Liver (tissue), 9 donors: ENCODE results near the gene FAT2. TPM values are rescaled to one million over a fixed set of nuclear protein-coding genes. Genes with fewer than 3 reads are reported as not detected.

Experiments
- DNase-seq: peaks from one replicate; pipeline ENCODE4 v3.0.0-alpha.2; 2017; ENCODE audit warnings: low spot score
- H3K27ac ChIP-seq, 2 donors: one replicate each; pipeline ENCODE4 v1.7.0; 2013; ENCODE audit warnings: inconsistent platforms in 2 of 2, low read length in 2 of 2, control low read depth in 1 of 2, low read depth in 1 of 2, mild to moderate bottlenecking in 1 of 2
- H3K27me3 ChIP-seq, 4 donors: one replicate each; pipeline versions ENCODE4 v1.6.1 to v1.7.0; 2013; ENCODE audit warnings: low read length in 3 of 4, inconsistent platforms in 1 of 4, mild to moderate bottlenecking in 1 of 4, moderate library complexity in 1 of 4; ENCODE audit not compliant: control insufficient read depth in 4 of 4, insufficient read depth in 4 of 4
- H3K36me3 ChIP-seq, 4 donors: one replicate each; pipeline versions ENCODE4 v1.6.1 to v1.7.0; 2013; ENCODE audit warnings: low read length in 3 of 4, mild to moderate bottlenecking in 3 of 4, low read depth in 1 of 4, moderate library complexity in 1 of 4; ENCODE audit not compliant: control insufficient read depth in 4 of 4, insufficient read depth in 3 of 4
- H3K4me1 ChIP-seq, 4 donors: one replicate each; pipeline versions ENCODE4 v1.6.1 to v1.7.0; 2013; ENCODE audit warnings: low read length in 3 of 4, mild to moderate bottlenecking in 3 of 4, moderate library complexity in 1 of 4; ENCODE audit not compliant: control insufficient read depth in 4 of 4, insufficient read depth in 4 of 4
- H3K4me3 ChIP-seq, 3 donors: one replicate each; pipeline versions ENCODE4 v1.6.1 to v1.7.0; 2013; ENCODE audit warnings: low read length in 3 of 3, control low read depth in 1 of 3, low read depth in 1 of 3, mild to moderate bottlenecking in 1 of 3
- H3K9ac ChIP-seq, 2 donors: one replicate each; pipeline ENCODE4 v1.7.0; 2013; ENCODE audit warnings: low read length in 2 of 2, mild to moderate bottlenecking in 2 of 2, moderate library complexity in 2 of 2, control low read depth in 1 of 2, low read depth in 1 of 2
- H3K9me3 ChIP-seq, 4 donors: one replicate each; pipeline versions ENCODE4 v1.6.1 to v1.7.0; 2013; ENCODE audit warnings: low read length in 3 of 4; ENCODE audit not compliant: control insufficient read depth in 4 of 4
- ATF3 ChIP-seq: IDR thresholded peaks from 2 replicates; pipeline ENCODE4 v1.6.1; 2016; ENCODE audit warnings: antibody characterized with exemption
- CTCF ChIP-seq: fragments of 150-350 bp; IDR thresholded peaks from 2 replicates; pipeline ENCODE4 v1.5.1; 2017; ENCODE audit warnings: improper control_type of control experiment, low read depth, low read length; ENCODE audit not compliant: missing input control
- EGR1 ChIP-seq, 2 donors: IDR thresholded peaks; 2 replicates each; pipeline ENCODE4 v1.6.1; 2016 to 2018; ENCODE audit warnings: antibody characterized with exemption in 2 of 2, low read depth in 2 of 2
- FOXA1 ChIP-seq: IDR thresholded peaks from 2 replicates; pipeline ENCODE4 v1.6.1; 2016; ENCODE audit warnings: antibody characterized with exemption
- FOXA2 ChIP-seq: IDR thresholded peaks from 2 replicates; pipeline ENCODE4 v1.6.1; 2016; ENCODE audit warnings: antibody characterized with exemption
- GABPA ChIP-seq, 2 donors: IDR thresholded peaks in 1 of 2; conservative IDR thresholded peaks in 1 of 2; 2 replicates each; pipeline ENCODE4 v1.6.1; 2016; ENCODE audit warnings: antibody characterized with exemption in 2 of 2, mild to moderate bottlenecking in 1 of 2, moderate library complexity in 1 of 2
- HNF4A ChIP-seq, 2 donors: conservative IDR thresholded peaks; 2 replicates each; pipeline ENCODE4 v1.6.1; 2016; ENCODE audit warnings: antibody characterized with exemption in 2 of 2, mild to moderate bottlenecking in 2 of 2
- HNF4G ChIP-seq: IDR thresholded peaks from 2 replicates; pipeline ENCODE4 v1.6.1; 2016; ENCODE audit warnings: antibody characterized with exemption
- JUND ChIP-seq, 2 donors: IDR thresholded peaks; 2 replicates each; pipeline ENCODE4 v1.6.1; 2016; ENCODE audit warnings: antibody characterized with exemption in 2 of 2
- MAX ChIP-seq: IDR thresholded peaks from 2 replicates; pipeline ENCODE4 v1.6.1; 2016; ENCODE audit warnings: antibody characterized with exemption
- NR2F2 ChIP-seq: IDR thresholded peaks from 2 replicates; pipeline ENCODE4 v1.6.1; 2016; ENCODE audit warnings: antibody characterized with exemption
- RAD21 ChIP-seq, 2 donors: IDR thresholded peaks; 2 replicates each; pipeline ENCODE4 v1.6.1; 2016; ENCODE audit warnings: antibody characterized with exemption in 2 of 2, mild to moderate bottlenecking in 2 of 2
- REST ChIP-seq: IDR thresholded peaks from 2 replicates; pipeline ENCODE4 v1.6.1; 2016; ENCODE audit warnings: antibody characterized with exemption, mild to moderate bottlenecking
- RXRA ChIP-seq, 2 donors: IDR thresholded peaks; 2 replicates each; pipeline ENCODE4 v1.6.1; 2017 to 2018; ENCODE audit warnings: antibody characterized with exemption in 2 of 2, mild to moderate bottlenecking in 1 of 2
- SP1 ChIP-seq: IDR thresholded peaks from 2 replicates; pipeline ENCODE4 v1.6.1; 2018; ENCODE audit warnings: antibody characterized with exemption, mild to moderate bottlenecking
- TAF1 ChIP-seq: conservative IDR thresholded peaks from 2 replicates; pipeline ENCODE4 v1.6.1; 2016; ENCODE audit warnings: antibody characterized with exemption, mild to moderate bottlenecking
- YY1 ChIP-seq: IDR thresholded peaks from 2 replicates; pipeline ENCODE4 v1.6.1; 2016; ENCODE audit warnings: antibody characterized with exemption, mild to moderate bottlenecking
- ZBTB33 ChIP-seq: IDR thresholded peaks from 2 replicates; pipeline ENCODE4 v1.6.1; 2016; ENCODE audit warnings: antibody characterized with exemption
- WGBS: extraction: QIAGEN DNeasy Blood & Tissue Kit; methylation state at CpG from one replicate; pipeline ENCODE4 v1.1.7; 2013; 5-methylcytosine and 5-hydroxymethylcytosine counted together
- polyA plus RNA-seq, 2 donors: library from polyadenylated mRNA; stranded (reverse) in 1 of 2; unstranded in 1 of 2; fragments of 200-250 nt in 1 of 2; fragments of >200 nt in 1 of 2; fragmentation: Nextera tagmentation in 1 of 2; extraction: Ambion mirVana in 1 of 2; gene quantifications; one replicate each; pipeline versions ENCODE4 v1.2.1 to v1.2.3, GENCODE V29; 2013 to 2015
- total RNA-seq, 2 donors: library from RNA; depleted of rRNA; stranded (reverse); fragments of >200 nt; gene quantifications; one replicate each; pipeline ENCODE4 v1.2.3, GENCODE V29; 2014
- donor health status: healthy.
- donor health status: healthy.
- donor health status: healthy.
- donor health status: healthy.
- donor health status: healthy.

The FAT2 gene
- total and polyA plus RNA-seq, 4 donors = under 0.01 to 0.07 TPM; not detected in 2

- Histone ChIP-seq H3K27ac (no peak overlapping the region), H3K4me3 (no peak overlapping the region), H3K9me3 (no peaks in the 10 kb centered on the region), H3K36me3 (no peaks in the 10 kb centered on the region), H3K4me1 (no peaks in the 10 kb centered on the region), H3K27me3 (peaks cover 0 to 3% (median 0%) of the 10 kb centered on the region in 4 donors), H3K9ac (no peak overlapping the region)
- peak; percentile 38 for DNase-seq
- 48% methylated on average over 10 of the region's 10 CpGs for WGBS
- TF ChIP-seq FOXA2 (no peak), JUND (IDR thresholded peaks at IDR 0.05) (no peak), RAD21 (IDR thresholded peaks at IDR 0.05) (no peak), ATF3 (no peak), RXRA (IDR thresholded peaks at IDR 0.05) (no peak), HNF4A (conservative IDR thresholded peaks at IDR 0.05) (no peak), HNF4G (no peak), SP1 (no peak), ZBTB33 (no peak), EGR1 (IDR thresholded peaks at IDR 0.05; ENCODE audit: low read depth in 2 of 2) (no peak)
Measured at GRCh38 chr5:151592855-151593408, 1.8 kb upstream of the FAT2 start.

GRCh38 chr5:151589878-151590570, 1.1 kb downstream of the FAT2 start:
- H3K9ac ChIP-seq = no peak overlapping the region
- H3K9me3 ChIP-seq = no peaks in the 10 kb centered on the region
- WGBS = 81% methylated on average over 6 of the region's 6 CpGs
- no peak overlapping the region for H3K27ac ChIP-seq
- DNase-seq = no peak
- H3K27me3 ChIP-seq = peaks cover 0 to 3% (median 0%) of the 10 kb centered on the region in 4 donors
- H3K4me3 ChIP-seq = no peak overlapping the region
- H3K4me1 ChIP-seq = no peaks in the 10 kb centered on the region
- H3K36me3 ChIP-seq = no peaks in the 10 kb centered on the region
- TF ChIP-seq TAF1 (no peak), YY1 (no peak), ATF3 (no peak), HNF4G (no peak), JUND (IDR thresholded peaks at IDR 0.05) (no peak), RAD21 (IDR thresholded peaks at IDR 0.05) (no peak), FOXA2 (no peak), ZBTB33 (no peak), SP1 (no peak), MAX (no peak), EGR1 (IDR thresholded peaks at IDR 0.05; ENCODE audit: low read depth in 2 of 2) (no peak), NR2F2 (no peak), REST (no peak), GABPA (IDR thresholded peaks at IDR 0.05 in 1 of 2, conservative IDR thresholded peaks at IDR 0.05 in 1 of 2) (no peak), CTCF (no peak), FOXA1 (no peak), HNF4A (conservative IDR thresholded peaks at IDR 0.05) (no peak)
